Small intestine (tissue), 7 donors: ENCODE measurements around the gene DYRK1A. TPM values are rescaled to one million over a fixed set of nuclear protein-coding genes. Genes with fewer than 3 reads are reported as not detected.
A peak's percentile ranks its signal among the peaks of the same experiment; 100 is the strongest.

Experiments used
- DNase-seq, 2 donors: peaks; one replicate each; pipeline versions ENCODE4 v3.0.0 to v3.0.0-alpha.2; 2013
- FAIRE-seq: peaks from 2 replicates; lab custom pipeline; 2012; peaks lifted over from hg19 to GRCh38; lab: Jason Lieb, UNC
- H3K27ac ChIP-seq, 3 donors: one replicate each; pipeline ENCODE4 v1.5.1; 2013; ENCODE audit warnings: low read length in 2 of 3, mild to moderate bottlenecking in 2 of 3, control low read depth in 1 of 3, inconsistent platforms in 1 of 3, low read depth in 1 of 3, moderate library complexity in 1 of 3
- H3K27me3 ChIP-seq, 3 donors: one replicate each; pipeline ENCODE4 v1.6.1; 2013; ENCODE audit warnings: low read length in 3 of 3, inconsistent platforms in 1 of 3; ENCODE audit not compliant: control insufficient read depth in 3 of 3, insufficient read depth in 3 of 3
- H3K36me3 ChIP-seq, 3 donors: one replicate each; pipeline ENCODE4 v1.6.1; 2013; ENCODE audit warnings: low read length in 3 of 3, inconsistent platforms in 1 of 3, low read depth in 1 of 3, mild to moderate bottlenecking in 1 of 3, moderate library complexity in 1 of 3; ENCODE audit not compliant: control insufficient read depth in 3 of 3, insufficient read depth in 2 of 3
- H3K4me1 ChIP-seq, 3 donors: one replicate each; pipeline ENCODE4 v1.6.1; 2013; ENCODE audit warnings: low read length in 2 of 3, inconsistent platforms in 1 of 3, low read depth in 1 of 3, mild to moderate bottlenecking in 1 of 3, moderate library complexity in 1 of 3; ENCODE audit not compliant: control insufficient read depth in 3 of 3, insufficient read depth in 2 of 3
- H3K4me3 ChIP-seq, 3 donors: one replicate each; pipeline ENCODE4 v1.5.1; 2013; ENCODE audit warnings: low read length in 3 of 3, control low read depth in 1 of 3, inconsistent platforms in 1 of 3, low read depth in 1 of 3, mild to moderate bottlenecking in 1 of 3, moderate library complexity in 1 of 3
- H3K9me3 ChIP-seq, 2 donors: one replicate each; pipeline ENCODE4 v1.6.1; 2013; ENCODE audit warnings: low read depth in 1 of 2, low read length in 1 of 2; ENCODE audit not compliant: control insufficient read depth in 2 of 2, insufficient read depth in 1 of 2
- WGBS, 3 donors: extraction: QIAGEN DNeasy Blood & Tissue Kit; methylation state at CpG; one replicate each; pipeline ENCODE4 v1.1.7; 2013; 5-methylcytosine and 5-hydroxymethylcytosine counted together
- polyA plus RNA-seq, 4 donors: library from polyadenylated mRNA; stranded (reverse) in 3 of 4; unstranded in 1 of 4; fragments of 200-250 nt in 3 of 4; fragments of 120-200 nt in 1 of 4; gene quantifications; one replicate each; pipeline versions ENCODE4 v1.2.1 to v1.2.3, GENCODE V29; 2013
- donor health status: healthy with polysubstance abuse.
- donor health status: control.
- donor health status: control.
- donor health status: Bipolar disorder and iron deficiency.
- donor health status: healthy.

The DYRK1A gene
- polyA plus RNA-seq, 4 donors, result 10.5 to 50.5 (median 17.1) TPM

- no peak overlapping the region for H3K4me3 ChIP-seq
- no peaks in the 10 kb centered on the region for H3K27me3 ChIP-seq
- FAIRE-seq, result no peak
- peaks cover 0 to 13% (median 2%) of the 10 kb centered on the region in 3 donors for H3K4me1 ChIP-seq
- H3K27ac ChIP-seq, result no peak overlapping the region
- peaks cover 0 to 5% of the 10 kb centered on the region in 2 donors for H3K9me3 ChIP-seq
- no peak for DNase-seq
- peaks cover 0 to 5% (median 0%) of the 10 kb centered on the region in 3 donors for H3K36me3 ChIP-seq
- WGBS, 3 donors, result 84 to 92% (median 89%) methylated on average over 3 of the region's 3 CpGs
These were observed 27.2 kb downstream of the DYRK1A start for GRCh38 chr21:37393786-37394185.

- peaks cover 0 to 5% (median 0%) of the 10 kb centered on the region in 3 donors for H3K36me3 ChIP-seq
- peaks cover 0 to 9% (median 2%) of the 10 kb centered on the region in 3 donors for H3K4me1 ChIP-seq
- peaks cover 0 to 5% of the 10 kb centered on the region in 2 donors for H3K9me3 ChIP-seq
- no peak overlapping the region for H3K27ac ChIP-seq
- H3K27me3 ChIP-seq, result no peaks in the 10 kb centered on the region
- WGBS, 3 donors, result 60 to 70% (median 66%) methylated on average over 2 of the region's 2 CpGs
- DNase-seq, result no peak
- FAIRE-seq, result no peak
- H3K4me3 ChIP-seq, result no peak overlapping the region
These were observed 29.4 kb downstream of the DYRK1A start for GRCh38 chr21:37395961-37396360.

GRCh38 chr21:37396855-37397254 is 30.3 kb downstream of the DYRK1A start:
- Histone ChIP-seq H3K4me3 (no peak overlapping the region), H3K4me1 (peaks cover 0 to 5% (median 2%) of the 10 kb centered on the region in 3 donors), H3K27ac (no peak overlapping the region), H3K27me3 (no peaks in the 10 kb centered on the region), H3K9me3 (peaks cover 0 to 7% of the 10 kb centered on the region in 2 donors), H3K36me3 (peaks cover 0 to 5% (median 0%) of the 10 kb centered on the region in 3 donors)
- no peak for FAIRE-seq
- no peak for DNase-seq
- 89 to 90% (median 89%) methylated on average over 6 of the region's 6 CpGs for WGBS, 3 donors

- H3K27me3 ChIP-seq, result no peaks in the 10 kb centered on the region
- WGBS, 3 donors, result 70 to 82% (median 79%) methylated on average over 5 of the region's 5 CpGs
- peaks cover 0 to 6% of the 10 kb centered on the region in 2 donors for H3K9me3 ChIP-seq
- no peak overlapping the region for H3K27ac ChIP-seq
- H3K4me1 ChIP-seq, result peaks cover 0 to 5% (median 2%) of the 10 kb centered on the region in 3 donors
- no peak overlapping the region for H3K4me3 ChIP-seq
- FAIRE-seq (no peak), DNase-seq (no peak)
- H3K36me3 ChIP-seq, result peaks cover 0 to 2% (median 0%) of the 10 kb centered on the region in 3 donors
These were observed 32.1 kb downstream of the DYRK1A start for GRCh38 chr21:37398697-37399096.

- WGBS, 3 donors, result 94 to 96% (median 95%) methylated on average over 3 of the region's 3 CpGs
- H3K4me3 ChIP-seq, result no peak overlapping the region
- H3K27ac ChIP-seq, result no peak overlapping the region
- no peaks in the 10 kb centered on the region for H3K27me3 ChIP-seq
- FAIRE-seq (no peak), DNase-seq (no peak)
- H3K9me3 ChIP-seq, result peaks cover 0 to 6% of the 10 kb centered on the region in 2 donors
- H3K4me1 ChIP-seq, result peaks cover 0 to 5% (median 0%) of the 10 kb centered on the region in 3 donors
- H3K36me3 ChIP-seq, result no peaks in the 10 kb centered on the region
These were observed 35.8 kb downstream of the DYRK1A start for GRCh38 chr21:37402251-37402867.

GRCh38 chr21:37405629-37406028 is 39.1 kb downstream of the DYRK1A start:
- WGBS, 3 donors, result 60 to 66% (median 62%) methylated on average over 4 of the region's 4 CpGs
- Histone ChIP-seq H3K9me3 (peaks cover 0 to 6% of the 10 kb centered on the region in 2 donors), H3K36me3 (peaks cover 0 to 4% (median 0%) of the 10 kb centered on the region in 3 donors), H3K4me3 (no peak overlapping the region), H3K27ac (no peak overlapping the region), H3K27me3 (no peaks in the 10 kb centered on the region), H3K4me1 (peaks cover 0 to 12% (median 3%) of the 10 kb centered on the region in 3 donors)
- FAIRE-seq (no peak), DNase-seq (no peak)

GRCh38 chr21:37407719-37408420 is 41.3 kb downstream of the DYRK1A start:
- Histone ChIP-seq H3K9me3 (peaks cover 0 to under 1% of the 10 kb centered on the region in 2 donors), H3K27ac (no peak overlapping the region), H3K4me1 (peaks cover 0 to 15% (median 6%) of the 10 kb centered on the region in 3 donors), H3K36me3 (peaks cover 0 to 5% (median 0%) of the 10 kb centered on the region in 3 donors), H3K27me3 (no peaks in the 10 kb centered on the region), H3K4me3 (no peak overlapping the region)
- WGBS, 3 donors, result 34 to 39% (median 34%) methylated on average over 6 of the region's 6 CpGs
- DNase-seq (peak; percentile 19 to 49), FAIRE-seq (no peak)

GRCh38 chr21:37408464-37409193 is 42.1 kb downstream of the DYRK1A start:
- no peaks in the 10 kb centered on the region for H3K9me3 ChIP-seq
- peaks cover 0 to 17% (median 6%) of the 10 kb centered on the region in 3 donors for H3K4me1 ChIP-seq
- H3K4me3 ChIP-seq, result no peak overlapping the region
- 94 to 98% (median 95%) methylated on average over 2 of the region's 2 CpGs for WGBS, 3 donors
- DNase-seq, result no peak
- FAIRE-seq, result no peak
- no peak overlapping the region for H3K27ac ChIP-seq
- peaks cover 0 to 5% (median 0%) of the 10 kb centered on the region in 3 donors for H3K36me3 ChIP-seq
- no peaks in the 10 kb centered on the region for H3K27me3 ChIP-seq
